ENCODE data around the gene ZYX. TPM values are rescaled to one million over a fixed set of nuclear protein-coding genes. Genes with fewer than 3 reads are reported as not detected.

Gene ZYX
- total and polyA plus RNA-seq, 9 of the 15 experiments (the other 6 are each of a cell fraction or from before 2014, with no cell fraction given) = 1.8 to 130 (median 15.7) TPM

GRCh38 chr7:143385891-143386781, 5.0 kb downstream of the ZYX start (continued):
- TF ChIP-seq RBFOX2 (IDR thresholded peaks at IDR 0.05; ENCODE audit: low read depth, low read length) (peak; percentile 70), FOXA1 (IDR thresholded peaks at IDR 0.05; ENCODE audit: borderline replicate concordance) (no peak), ZNF274 (IDR thresholded peaks at IDR 0.05; ENCODE audit: borderline replicate concordance, low read depth, low read length) (no peak), PTBP1 (IDR thresholded peaks at IDR 0.05; ENCODE audit: low read depth, low read length) (no peak), TSC22D4 (tag; IDR thresholded peaks at IDR 0.05) (peak; percentile 34; the same call in 1 of the 2 replicates), ARID2 (IDR thresholded peaks at IDR 0.05) (peak; percentile 41; the same call in 1 of the 2 replicates), OTX1 (CRISPR knock-in tag; IDR thresholded peaks at IDR 0.05) (peak; percentile 95), PCBP1 (IDR thresholded peaks at IDR 0.05; ENCODE audit: low read depth, low read length, poor library complexity, severe bottlenecking) (no peak), ATF4 (CRISPR knock-in tag; IDR thresholded peaks at IDR 0.05) (no peak), CREB1 (IDR thresholded peaks at IDR 0.05) (no peak), CREB1 (CRISPR knock-in tag; IDR thresholded peaks at IDR 0.05) (peak; percentile 29; the same call in 1 of the 2 replicates), NBN (IDR thresholded peaks at IDR 0.05; ENCODE audit: low read depth) (no peak), MTA2 (IDR thresholded peaks at IDR 0.05; ENCODE audit: low read depth) (no peak), ZC3H8 (IDR thresholded peaks at IDR 0.05) (0 out of 2 replicates have a peak, but pooled peaks have one; percentile 57), NEUROD1 (IDR thresholded peaks at IDR 0.05; ENCODE audit: borderline replicate concordance, low read depth, low read length, partially characterized antibody) (no peak), THRB (CRISPR knock-in tag; conservative IDR thresholded peaks at IDR 0.05) (peak; percentile 99), THRA (IDR thresholded peaks at IDR 0.05) (no peak), SREBF1 (IDR thresholded peaks at IDR 0.05; ENCODE audit: borderline replicate concordance, low read depth, low read length) (no peak), SMARCA5 (IDR thresholded peaks at IDR 0.05) (peak; percentile 76; the same call in 1 of the 2 replicates), ZBTB33 (CRISPR knock-in tag; IDR thresholded peaks at IDR 0.05) (no peak), ZNF354B (CRISPR knock-in tag; IDR thresholded peaks at IDR 0.05) (no peak), TFAM (CRISPR knock-in tag; conservative IDR thresholded peaks at IDR 0.05) (no peak)
- TF ChIP-seq, protein P1, sequence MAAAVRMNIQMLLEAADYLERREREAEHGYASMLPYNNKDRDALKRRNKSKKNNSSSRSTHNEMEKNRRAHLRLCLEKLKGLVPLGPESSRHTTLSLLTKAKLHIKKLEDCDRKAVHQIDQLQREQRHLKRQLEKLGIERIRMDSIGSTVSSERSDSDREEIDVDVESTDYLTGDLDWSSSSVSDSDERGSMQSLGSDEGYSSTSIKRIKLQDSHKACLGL (CRISPR knock-in tag; IDR thresholded peaks at IDR 0.05; ENCODE audit: borderline replicate concordance, poor library complexity, severe bottlenecking) = no peak

All from K562 (cell line).